HepG2 (cell line): ENCODE measurements around the gene GNG3. TPM values are rescaled to one million over a fixed set of nuclear protein-coding genes. Genes with fewer than 3 reads are reported as not detected.

Source experiments
- ARID4A ChIP-seq: sonication (generic); formaldehyde crosslinking; IDR thresholded peaks from 2 replicates; pipeline ENCODE4 v1.5.0; 2020; ENCODE audit warnings: mild to moderate bottlenecking, missing genetic modification reagents, borderline replicate concordance
- BORCS8-MEF2B ChIP-seq: sonication (generic); formaldehyde crosslinking; IDR thresholded peaks from 2 replicates; pipeline ENCODE4 v1.8.0; 2022; ENCODE audit warnings: mild to moderate bottlenecking, missing genetic modification reagents
- FOSL1 ChIP-seq: sonication (generic); formaldehyde crosslinking; IDR thresholded peaks from 2 replicates; pipeline ENCODE4 v1.9.0; 2021; ENCODE audit warnings: missing genetic modification reagents, borderline replicate concordance
- SKIL ChIP-seq: sonication (generic); formaldehyde crosslinking; IDR thresholded peaks from 2 replicates; pipeline ENCODE4 v1.8.0; 2022; ENCODE audit warnings: missing genetic modification reagents, mild to moderate bottlenecking, moderate library complexity, borderline replicate concordance
- TEAD3 ChIP-seq: optimal IDR thresholded peaks from 2 replicates; pipeline ENCODE3; 2016; ENCODE audit warnings: borderline replicate concordance
- ZNF20 ChIP-seq: sonication (generic); formaldehyde crosslinking; IDR thresholded peaks from 2 replicates; pipeline ENCODE4 v1.4.0; 2020; ENCODE audit warnings: mild to moderate bottlenecking, moderate library complexity, missing genetic modification reagents
- ZNF337 ChIP-seq: sonication (generic); formaldehyde crosslinking; IDR thresholded peaks from 2 replicates; pipeline ENCODE4 v1.5.1; 2020; ENCODE audit warnings: missing genetic modification reagents, low read depth, mild to moderate bottlenecking, borderline replicate concordance
- ZNF792 ChIP-seq: IDR thresholded peaks from 2 replicates; pipeline ENCODE4 v1.6.1; 2016
- polyA plus RNA-seq, 8 experiments: library from polyadenylated mRNA; depleted of rRNA in 3 of 8; stranded (reverse) in 7 of 8; unstranded in 1 of 8; fragments of >200 nt; fragmentation: Illumina TruSeq in 4 of 8; extraction: Trizol in 4 of 8; gene quantifications; 2 replicates each; pipeline versions ENCODE4 v1.2.1 to v1.2.3, GENCODE V29; 2011 to 2016; ENCODE audit warnings: low read depth in 4 of 8, missing spikeins in 1 of 8, mixed read lengths in 1 of 8; ENCODE audit not compliant: insufficient read depth in 1 of 8
- total RNA-seq, 5 experiments: library from RNA; depleted of rRNA; stranded (reverse); fragments of >200 nt; fragmentation: Illumina TruSeq; extraction: Trizol; gene quantifications; 2 replicates each; pipeline ENCODE4 v1.2.3, GENCODE V29; 2016; ENCODE audit warnings: low read depth in 1 of 5
- TF ChIP-seq, protein P1 (sequence below), 2 experiments: IDR thresholded peaks; 2 replicates each; pipeline ENCODE4 v1.6.1; 2011 to 2012; ENCODE audit warnings: low read length in 2 of 2, borderline replicate concordance in 1 of 2, low read depth in 1 of 2, mild to moderate bottlenecking in 1 of 2, moderate library complexity in 1 of 2

Gene GNG3
- total and polyA plus RNA-seq, 2 of the 13 experiments (the other 11 are each of a cell fraction or from before 2014, with no cell fraction given), result not detected

DNA sequence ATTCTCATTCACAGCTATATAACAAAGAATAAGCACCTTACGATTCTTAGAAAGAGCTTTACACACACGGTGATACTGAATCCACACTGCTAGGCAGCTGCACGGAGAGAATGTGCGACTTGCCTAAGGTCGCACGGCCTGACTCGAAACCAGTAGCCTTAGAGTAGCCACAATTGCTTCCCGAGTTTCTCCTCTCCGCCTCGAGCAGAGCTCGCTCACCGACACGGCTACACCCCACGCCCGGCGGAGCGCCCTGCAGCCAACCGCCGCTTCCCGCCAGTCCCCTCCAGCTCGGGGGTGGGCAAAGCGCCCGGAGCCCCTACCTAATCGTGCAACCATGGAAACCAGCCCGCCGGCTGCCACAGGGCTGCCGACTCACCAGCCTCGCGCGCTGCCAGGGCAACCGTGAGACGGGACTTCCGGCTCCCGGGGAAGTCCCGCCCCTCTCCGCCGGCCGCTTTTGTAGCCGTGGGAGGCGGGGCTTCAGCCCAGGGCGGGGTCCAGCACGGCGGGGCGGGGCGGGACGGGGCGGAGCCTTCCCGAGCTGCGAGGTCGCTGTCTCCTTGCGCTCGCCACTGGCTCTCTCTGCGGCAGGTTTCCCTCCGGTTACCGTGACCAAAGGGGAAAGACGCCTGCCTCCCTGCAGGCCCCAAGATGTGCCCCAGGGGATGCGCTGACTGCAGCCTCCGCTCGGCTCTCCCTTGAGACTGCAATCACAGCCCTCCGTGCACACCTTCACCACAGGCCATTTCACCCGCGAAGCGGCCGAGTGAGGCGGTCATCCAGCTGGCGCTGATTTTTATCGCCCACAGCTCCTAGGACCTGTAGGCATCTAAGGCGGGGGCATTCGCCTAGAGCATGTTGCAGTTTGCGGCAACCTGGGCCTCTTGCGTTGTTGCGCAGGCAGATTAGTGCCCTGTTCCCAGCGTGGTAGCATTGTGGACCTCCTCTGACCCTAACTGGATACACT lies 1.3 kb upstream of the GNG3 start (continued):
- TF ChIP-seq, protein P1, sequence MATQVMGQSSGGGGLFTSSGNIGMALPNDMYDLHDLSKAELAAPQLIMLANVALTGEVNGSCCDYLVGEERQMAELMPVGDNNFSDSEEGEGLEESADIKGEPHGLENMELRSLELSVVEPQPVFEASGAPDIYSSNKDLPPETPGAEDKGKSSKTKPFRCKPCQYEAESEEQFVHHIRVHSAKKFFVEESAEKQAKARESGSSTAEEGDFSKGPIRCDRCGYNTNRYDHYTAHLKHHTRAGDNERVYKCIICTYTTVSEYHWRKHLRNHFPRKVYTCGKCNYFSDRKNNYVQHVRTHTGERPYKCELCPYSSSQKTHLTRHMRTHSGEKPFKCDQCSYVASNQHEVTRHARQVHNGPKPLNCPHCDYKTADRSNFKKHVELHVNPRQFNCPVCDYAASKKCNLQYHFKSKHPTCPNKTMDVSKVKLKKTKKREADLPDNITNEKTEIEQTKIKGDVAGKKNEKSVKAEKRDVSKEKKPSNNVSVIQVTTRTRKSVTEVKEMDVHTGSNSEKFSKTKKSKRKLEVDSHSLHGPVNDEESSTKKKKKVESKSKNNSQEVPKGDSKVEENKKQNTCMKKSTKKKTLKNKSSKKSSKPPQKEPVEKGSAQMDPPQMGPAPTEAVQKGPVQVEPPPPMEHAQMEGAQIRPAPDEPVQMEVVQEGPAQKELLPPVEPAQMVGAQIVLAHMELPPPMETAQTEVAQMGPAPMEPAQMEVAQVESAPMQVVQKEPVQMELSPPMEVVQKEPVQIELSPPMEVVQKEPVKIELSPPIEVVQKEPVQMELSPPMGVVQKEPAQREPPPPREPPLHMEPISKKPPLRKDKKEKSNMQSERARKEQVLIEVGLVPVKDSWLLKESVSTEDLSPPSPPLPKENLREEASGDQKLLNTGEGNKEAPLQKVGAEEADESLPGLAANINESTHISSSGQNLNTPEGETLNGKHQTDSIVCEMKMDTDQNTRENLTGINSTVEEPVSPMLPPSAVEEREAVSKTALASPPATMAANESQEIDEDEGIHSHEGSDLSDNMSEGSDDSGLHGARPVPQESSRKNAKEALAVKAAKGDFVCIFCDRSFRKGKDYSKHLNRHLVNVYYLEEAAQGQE (IDR thresholded peaks at IDR 0.05; ENCODE audit: borderline replicate concordance in 1 of 2, low read depth in 1 of 2, low read length in 2 of 2), result peak in 1 of 2 experiments; percentile 36; a peak in 1 of 4 replicates
- TF ChIP-seq ARID4A (CRISPR knock-in tag) (peak; percentile 88), BORCS8-MEF2B (peak; percentile 7; the same call in 1 of the 2 replicates), TEAD3 (CRISPR knock-in tag) (no peak), ZNF792 (CRISPR knock-in tag) (0 out of 2 replicates have a peak, but pooled peaks have one; percentile 55), ZNF337 (peak; percentile 56; the same call in 1 of the 2 replicates), ZNF20 (no peak), SKIL (CRISPR knock-in tag) (no peak), FOSL1 (no peak)
